SIG-M5 treated with dmso at 0.1 percent for 504 hours (cell line): ENCODE measurements around the gene RIOX2.
"Not testable (repeated sequence)": the region's sequence is repeated elsewhere in the genome, so short reads cannot be mapped to it uniquely, and the experiment has no call there.

Source experiments
- DNase-seq: peaks from one replicate; lab custom pipeline; 2025; ENCODE audit not compliant: unreplicated experiment; lab: John Stamatoyannopoulos, UW

The RIOX2 gene

GRCh38 chr3:97914388-97914787, 57.8 kb downstream of the RIOX2 start:
- DNase-seq, result no peak

GRCh38 chr3:97911459-97911858, 60.8 kb downstream of the RIOX2 start:
- no peak for DNase-seq

DNA sequence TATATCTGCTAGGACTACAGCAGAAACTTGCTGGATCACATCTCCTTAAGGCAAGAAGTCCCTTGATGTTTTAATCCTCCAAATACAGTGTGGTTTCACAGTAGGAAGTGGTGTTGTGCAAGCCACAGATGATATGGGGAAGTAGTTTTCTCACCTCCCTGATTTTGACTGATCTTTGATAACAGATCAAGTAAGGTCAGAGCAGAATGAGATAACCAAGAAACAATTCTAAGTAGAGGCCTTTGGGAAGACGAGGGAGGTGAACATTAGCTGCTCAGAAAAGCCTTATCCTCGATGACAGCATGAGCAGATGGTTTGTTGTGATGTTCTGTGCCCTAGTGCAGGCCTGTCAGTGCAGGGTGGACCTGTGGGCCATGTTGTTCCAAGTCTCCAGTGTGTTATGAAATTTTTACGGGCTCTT, 61.3 kb downstream of the RIOX2 start:
- DNase-seq, result no peak

GRCh38 chr3:97910236-97910831, 61.9 kb downstream of the RIOX2 start:
- not testable (repeated sequence) for DNase-seq

DNA sequence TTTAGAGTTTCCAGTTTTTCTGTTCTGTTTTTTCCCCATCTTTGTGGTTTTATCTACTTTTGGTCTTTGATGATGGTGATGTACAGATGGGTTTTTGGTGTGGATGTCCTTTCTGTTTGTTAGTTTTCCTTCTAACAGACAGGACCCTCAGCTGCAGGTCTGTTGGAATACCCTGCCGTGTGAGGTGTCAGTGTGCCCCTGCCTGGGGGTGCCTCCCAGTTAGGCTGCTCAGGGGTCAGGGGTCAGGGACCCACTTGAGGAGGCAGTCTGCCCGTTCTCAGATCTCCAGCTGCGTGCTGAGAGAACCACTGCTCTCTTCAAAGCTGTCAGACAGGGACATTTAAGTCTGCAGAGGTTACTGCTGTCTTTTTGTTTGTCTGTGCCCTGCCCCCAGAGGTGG, 62.4 kb downstream of the RIOX2 start:
- DNase-seq, result not testable (repeated sequence)

DNA sequence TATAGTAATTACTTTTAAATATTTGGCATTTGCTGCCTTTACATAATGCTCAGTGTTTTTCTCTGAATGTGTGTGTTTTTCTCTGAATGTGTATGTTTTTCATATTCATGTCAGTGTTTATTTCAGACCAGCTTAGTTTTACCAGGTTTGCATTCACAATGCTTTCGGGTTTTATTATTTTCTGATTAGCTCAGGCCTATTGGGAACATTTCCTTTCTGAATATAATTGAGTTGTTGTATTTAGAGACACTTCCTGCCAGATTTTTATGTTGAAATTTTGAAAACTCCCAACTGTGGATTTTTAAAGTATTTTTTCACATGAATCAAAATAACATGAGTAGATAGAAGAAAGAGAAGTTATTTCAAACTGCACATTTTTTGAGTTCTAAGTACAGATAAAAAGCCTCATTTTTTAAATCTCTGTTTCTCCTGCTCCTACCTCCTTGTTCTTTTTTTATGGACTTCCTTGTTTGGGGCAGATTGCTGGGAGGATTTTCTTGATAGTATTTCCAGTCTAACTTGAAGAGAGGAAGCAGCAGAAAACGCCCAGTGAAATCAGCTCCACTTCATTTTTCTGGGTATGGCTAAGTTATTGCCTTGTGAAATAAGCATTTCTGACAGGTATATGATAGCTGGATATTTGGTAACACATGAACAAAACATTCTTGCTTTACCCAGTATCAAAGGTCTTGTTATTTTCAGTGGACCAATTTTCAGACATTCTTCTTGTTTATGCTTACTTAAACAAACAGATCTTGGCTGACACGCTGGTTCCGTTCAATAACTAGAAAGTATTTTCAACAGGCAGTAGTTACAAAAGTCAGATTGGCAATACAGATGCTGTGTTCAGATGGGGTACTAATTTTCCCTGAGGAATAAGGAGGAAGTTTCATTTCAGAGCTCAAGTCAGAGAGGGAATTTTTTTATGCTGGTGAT, 70.7 kb downstream of the RIOX2 start:
- DNase-seq, result no peak

DNA sequence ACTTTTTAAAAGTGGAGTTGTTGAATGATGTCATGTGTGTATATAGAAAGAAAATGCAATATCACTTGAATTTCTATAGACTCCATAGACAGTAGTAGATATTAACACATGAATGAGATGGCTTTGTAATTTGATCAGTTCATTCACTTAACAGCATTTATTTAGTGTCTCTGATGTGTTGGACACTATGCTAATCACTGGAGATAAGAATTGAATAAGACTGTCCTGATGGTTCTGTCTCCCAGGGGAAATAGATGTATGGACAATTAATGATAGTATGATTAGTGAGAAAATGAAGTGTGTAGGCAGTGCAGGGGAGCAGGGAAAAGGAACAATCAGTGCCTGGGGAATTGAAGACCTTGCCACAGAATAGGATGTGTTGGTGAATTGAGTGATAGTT, 72.9 kb downstream of the RIOX2 start:
- DNase-seq, result no peak

- no peak for DNase-seq
Measured at GRCh38 chr3:97896547-97896946, 75.7 kb downstream of the RIOX2 start.

DNA sequence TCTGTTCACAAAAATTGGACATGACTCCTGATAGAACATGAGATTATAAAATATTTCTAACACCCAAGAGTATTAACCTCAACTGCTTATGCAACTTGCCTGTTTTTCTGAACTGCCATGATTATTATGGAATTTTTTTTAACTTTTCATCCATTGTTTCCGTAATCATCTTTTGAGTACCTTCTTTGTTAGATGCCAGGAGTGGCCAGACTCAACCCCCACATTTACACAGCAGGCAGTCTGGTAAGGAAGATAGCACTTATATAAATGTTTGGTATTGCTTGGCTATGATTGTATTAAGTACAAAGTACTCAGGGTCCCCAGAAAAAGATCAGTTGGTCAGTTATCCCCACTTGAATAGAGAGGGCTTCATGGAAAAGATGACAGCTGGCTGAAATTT, 76.1 kb downstream of the RIOX2 start:
- no peak for DNase-seq

- no peak for DNase-seq
Measured at GRCh38 chr3:97895216-97895615, 77.0 kb downstream of the RIOX2 start.

DNA sequence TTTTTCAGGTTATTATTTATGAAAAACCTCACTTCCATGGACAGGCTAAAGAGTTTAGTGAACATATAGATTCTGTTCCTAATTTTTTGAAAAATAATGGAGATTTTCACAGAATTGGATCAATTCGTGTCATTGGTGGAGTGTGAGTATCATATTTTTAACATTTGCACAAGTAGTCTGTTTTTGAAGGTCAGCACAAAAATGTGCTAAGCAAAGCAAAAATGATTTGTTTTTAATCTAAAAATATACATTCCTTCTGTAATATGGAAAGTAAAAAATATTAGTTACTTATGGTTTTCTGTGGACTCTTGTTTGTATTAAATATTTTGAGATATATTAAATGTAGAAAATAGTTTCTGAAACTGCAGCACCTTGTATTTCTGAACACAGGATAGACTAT, 79.4 kb downstream of the RIOX2 start:
- DNase-seq, result no peak
